SK-N-SH treated with all-trans-retinoic acid at 6 μM for 48 hours (cell line): ENCODE results near the gene RAD23A.

Experiments used
- ARNTL ChIP-seq: fragments of 450-650 bp; formaldehyde crosslinking; IDR thresholded peaks from 2 replicates; pipeline ENCODE4 v1.5.0; 2020; ENCODE audit warnings: low read depth, mild to moderate bottlenecking, moderate library complexity, borderline replicate concordance
- BACH2 ChIP-seq: fragments of 250-450 bp; sonication (Bioruptor Pico); IDR thresholded peaks from 2 replicates; pipeline ENCODE4 v1.9.0; 2021; ENCODE audit warnings: mild to moderate bottlenecking, borderline replicate concordance
- ESRRG ChIP-seq: fragments of 250-450 bp; sonication (Bioruptor Pico); IDR thresholded peaks from 2 replicates; pipeline ENCODE4 v1.6.1; 2021; ENCODE audit warnings: mild to moderate bottlenecking
- ISL1 ChIP-seq: fragments of 250-450 bp; sonication (Bioruptor Pico); IDR thresholded peaks from 2 replicates; pipeline ENCODE4 v2.1.2; 2022; ENCODE audit warnings: mild to moderate bottlenecking, moderate library complexity
- TF ChIP-seq, protein P1 (sequence below): fragments of 250-450 bp; sonication (Bioruptor Pico); IDR thresholded peaks from 2 replicates; pipeline ENCODE4 v1.8.0; 2020; ENCODE audit warnings: mild to moderate bottlenecking, moderate library complexity, borderline replicate concordance
- TF ChIP-seq, protein P2 (sequence below): fragments of 250-450 bp; sonication (Bioruptor Pico); IDR thresholded peaks from 2 replicates; pipeline ENCODE4 v1.8.0; 2021; ENCODE audit warnings: low read depth, mild to moderate bottlenecking, moderate library complexity, borderline replicate concordance

DNA sequence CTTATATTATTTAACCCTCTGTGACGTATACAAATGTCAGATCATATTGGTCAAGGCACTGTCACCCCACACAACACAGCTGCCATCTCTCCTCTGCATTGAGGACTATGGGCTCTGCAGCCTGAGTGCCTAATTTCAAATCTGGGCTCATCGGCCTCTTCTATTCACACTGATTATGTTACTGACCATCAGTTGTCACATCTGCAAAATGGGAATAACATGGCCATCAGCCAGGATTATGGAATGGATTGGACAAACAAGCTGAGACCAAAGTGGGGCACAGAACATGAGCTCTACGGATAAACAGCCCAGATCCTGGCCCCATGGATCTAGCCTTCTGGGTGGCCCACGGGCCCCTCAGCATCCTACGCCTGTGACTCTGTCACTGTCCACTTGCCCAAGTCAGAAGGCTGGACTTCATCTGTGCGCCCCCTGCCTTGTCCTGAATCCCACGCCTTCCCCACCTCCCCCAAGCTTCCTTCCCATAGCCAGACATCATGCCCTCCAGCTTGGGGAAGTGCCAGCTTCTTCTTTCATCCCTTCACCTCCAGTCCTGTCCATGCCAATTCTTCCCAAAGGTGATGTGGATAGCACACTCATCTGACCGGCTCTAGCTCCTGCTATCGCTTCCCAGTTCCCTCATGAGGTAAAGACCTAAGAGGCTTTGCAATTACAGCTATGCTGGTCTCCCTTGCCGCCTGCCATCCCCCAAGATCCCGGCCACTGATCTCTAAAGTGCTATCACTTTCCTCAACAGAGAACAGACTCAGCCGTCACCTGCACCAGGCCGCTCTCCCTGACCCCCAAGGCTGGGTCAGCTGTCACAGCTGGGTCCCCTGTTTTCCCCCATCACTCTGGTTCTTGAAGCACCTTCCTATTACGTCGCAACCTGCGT lies 13.0 kb upstream of the RAD23A start:
- TF ChIP-seq, protein P1, sequence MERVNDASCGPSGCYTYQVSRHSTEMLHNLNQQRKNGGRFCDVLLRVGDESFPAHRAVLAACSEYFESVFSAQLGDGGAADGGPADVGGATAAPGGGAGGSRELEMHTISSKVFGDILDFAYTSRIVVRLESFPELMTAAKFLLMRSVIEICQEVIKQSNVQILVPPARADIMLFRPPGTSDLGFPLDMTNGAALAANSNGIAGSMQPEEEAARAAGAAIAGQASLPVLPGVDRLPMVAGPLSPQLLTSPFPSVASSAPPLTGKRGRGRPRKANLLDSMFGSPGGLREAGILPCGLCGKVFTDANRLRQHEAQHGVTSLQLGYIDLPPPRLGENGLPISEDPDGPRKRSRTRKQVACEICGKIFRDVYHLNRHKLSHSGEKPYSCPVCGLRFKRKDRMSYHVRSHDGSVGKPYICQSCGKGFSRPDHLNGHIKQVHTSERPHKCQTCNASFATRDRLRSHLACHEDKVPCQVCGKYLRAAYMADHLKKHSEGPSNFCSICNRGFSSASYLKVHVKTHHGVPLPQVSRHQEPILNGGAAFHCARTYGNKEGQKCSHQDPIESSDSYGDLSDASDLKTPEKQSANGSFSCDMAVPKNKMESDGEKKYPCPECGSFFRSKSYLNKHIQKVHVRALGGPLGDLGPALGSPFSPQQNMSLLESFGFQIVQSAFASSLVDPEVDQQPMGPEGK (CRISPR knock-in tag): no peak
- TF ChIP-seq BACH2 (CRISPR knock-in tag) (no peak), ESRRG (no peak), ISL1 (no peak), ARNTL (CRISPR knock-in tag) (no peak)
- TF ChIP-seq, protein P2, sequence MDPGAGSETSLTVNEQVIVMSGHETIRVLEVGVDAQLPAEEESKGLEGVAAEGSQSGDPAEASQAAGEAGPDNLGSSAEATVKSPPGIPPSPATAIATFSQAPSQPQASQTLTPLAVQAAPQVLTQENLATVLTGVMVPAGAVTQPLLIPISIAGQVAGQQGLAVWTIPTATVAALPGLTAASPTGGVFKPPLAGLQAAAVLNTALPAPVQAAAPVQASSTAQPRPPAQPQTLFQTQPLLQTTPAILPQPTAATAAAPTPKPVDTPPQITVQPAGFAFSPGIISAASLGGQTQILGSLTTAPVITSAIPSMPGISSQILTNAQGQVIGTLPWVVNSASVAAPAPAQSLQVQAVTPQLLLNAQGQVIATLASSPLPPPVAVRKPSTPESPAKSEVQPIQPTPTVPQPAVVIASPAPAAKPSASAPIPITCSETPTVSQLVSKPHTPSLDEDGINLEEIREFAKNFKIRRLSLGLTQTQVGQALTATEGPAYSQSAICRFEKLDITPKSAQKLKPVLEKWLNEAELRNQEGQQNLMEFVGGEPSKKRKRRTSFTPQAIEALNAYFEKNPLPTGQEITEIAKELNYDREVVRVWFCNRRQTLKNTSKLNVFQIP (CRISPR knock-in tag): no peak
